Adrenal gland (tissue), 12 donors: Measurements from ENCODE around the gene LPP. TPM values are rescaled to one million over a fixed set of nuclear protein-coding genes. Genes with fewer than 3 reads are reported as not detected.

Source experiments
- DNase-seq, 7 donors: peaks; one replicate each; pipeline ENCODE4 v3.0.0-alpha.2; 2019 to 2020
- H3K27ac ChIP-seq, 5 donors: fragments of 200-600 bp; sonication (generic) in 4 of 5; 1 replicate in 3 of 5; 2 replicates in 2 of 5; pipeline versions ENCODE4 v1.5.1 to v1.8.0; 2016 to 2020; ENCODE audit warnings: mild to moderate bottlenecking in 1 of 5
- H3K27me3 ChIP-seq: fragments of 200-600 bp; 2 replicates; pipeline ENCODE4 v1.8.0; 2021
- H3K36me3 ChIP-seq, 2 donors: fragments of 200-600 bp; replicated peaks in 1 of 2; 1 replicate in 1 of 2; 2 replicates in 1 of 2; pipeline versions ENCODE4 v1.5.1 to v1.8.0; 2018 to 2022
- H3K4me1 ChIP-seq, 2 donors: fragments of 200-600 bp; replicated peaks in 1 of 2; 1 replicate in 1 of 2; 2 replicates in 1 of 2; pipeline versions ENCODE4 v1.5.1 to v1.8.0; 2018 to 2021
- H3K4me3 ChIP-seq, 4 donors: fragments of 200-600 bp; sonication (generic) in 3 of 4; one replicate each; pipeline ENCODE4 v1.5.1; 2016 to 2018
- H3K9me3 ChIP-seq, 3 donors: fragments of 200-600 bp; sonication (generic) in 1 of 3; replicated peaks in 1 of 3; 1 replicate in 2 of 3; 2 replicates in 1 of 3; pipeline versions ENCODE4 v1.5.1 to v1.8.0; 2016 to 2021
- CTCF ChIP-seq, 6 experiments: fragments of 450-650 bp in 4 of 6; fragments of 200-600 bp in 2 of 6; sonication (generic) in 1 of 6; IDR thresholded peaks; 1 replicate in 5 of 6; 2 replicates in 1 of 6; pipeline versions ENCODE4 v1.5.1 to v1.8.0; 2016 to 2021; ENCODE audit warnings: antibody characterized with exemption in 6 of 6, mild to moderate bottlenecking in 2 of 6, moderate library complexity in 1 of 6
- POLR2A ChIP-seq, 2 donors: fragments of 450-650 bp; IDR thresholded peaks; one replicate each; pipeline ENCODE4 v1.6.1; 2017; ENCODE audit warnings: antibody characterized with exemption in 2 of 2, mild to moderate bottlenecking in 2 of 2, moderate library complexity in 1 of 2
- WGBS, 4 donors: extraction: QIAGEN DNeasy Blood & Tissue Kit in 2 of 4; methylation state at CpG; one replicate each; pipeline versions ENCODE4 v1.1.5 to v1.1.7; 2013 to 2017; 5-methylcytosine and 5-hydroxymethylcytosine counted together
- intact Hi-C, 2 donors: fragments of 100-400 bp; cut with DNase I; formaldehyde crosslinking; loops; one replicate each; pipeline versions ENCODE4 v1.14.1 to v1.15.0; 2022 to 2023
- polyA plus RNA-seq, 3 donors: library from polyadenylated mRNA; stranded (reverse); fragments of 200-250 nt in 2 of 3; fragments of 350-450 nt in 1 of 3; fragmentation: Illumina TruSeq in 1 of 3; extraction: RNeasy Lipid Tissue Mini Kit (QIAGEN cat#74804) in 1 of 3; gene quantifications; one replicate each; pipeline ENCODE4 v1.2.3, GENCODE V29; 2013 to 2014
- total RNA-seq, 9 donors: library from RNA; depleted of rRNA in 4 of 9; stranded (reverse); fragments of >200 nt in 4 of 9; fragments of 120-200 nt in 1 of 9; fragmentation: NEBNext Ultra II Directional in 1 of 9; extraction: Animal tissue kit (Norgen Biotek cat#: 25700) in 1 of 9; gene quantifications; one replicate each; pipeline versions ENCODE4 v1.1.0 to v1.2.4, GENCODE V29; 2013 to 2023
- donor health status: healthy with polysubstance abuse.
- donor health status: Bipolar disorder and iron deficiency.
- donor health status: DM: yes; HTN: yes; CAD: no.
- donor health status: DM: no; HTN: no; CAD: no.
- donor health status: DM: no; HTN: no; CAD: no.
- donor health status: DM: yes; HTN: yes; CAD: no.

The LPP gene
- total and polyA plus RNA-seq, 12 donors: 7.0 to 170 (median 101) TPM

- 95 to 98% (median 96%) methylated on average over 4 of the region's 4 CpGs for WGBS, 4 donors
- Histone ChIP-seq H3K9me3 (no peaks in the 10 kb centered on the region), H3K4me3 (no peak overlapping the region), H3K27me3 (no peaks in the 10 kb centered on the region), H3K4me1 (peaks cover 21 to 52% of the 10 kb centered on the region in 2 donors), H3K27ac (no peak overlapping the region), H3K36me3 (no peaks in the 10 kb centered on the region)
- intact Hi-C loops: loop anchor here in 1 of 2 donors (10.0 kb wide), 1 partner anchor 537 kb away; no protein-coding TSS in a partner anchor
- no peak for DNase-seq
- no peak for TF ChIP-seq CTCF (IDR thresholded peaks at IDR 0.05)
- no peak for TF ChIP-seq POLR2A (IDR thresholded peaks at IDR 0.05)
These were observed 427.4 kb downstream of the LPP start for GRCh38 chr3:188581365-188581764.

GRCh38 chr3:188581792-188582191 lies 427.8 kb downstream of the LPP start:
- no peak for TF ChIP-seq CTCF (IDR thresholded peaks at IDR 0.05)
- Histone ChIP-seq H3K4me3 (no peak overlapping the region), H3K27me3 (no peaks in the 10 kb centered on the region), H3K4me1 (peaks cover 21 to 47% of the 10 kb centered on the region in 2 donors), H3K9me3 (no peaks in the 10 kb centered on the region), H3K27ac (no peak overlapping the region), H3K36me3 (no peaks in the 10 kb centered on the region)
- DNase-seq: no peak
- intact Hi-C loops: loop anchor here in 1 of 2 donors (10.0 kb wide), 1 partner anchor 537 kb away; no protein-coding TSS in a partner anchor
- 64 to 78% (median 71%) methylated on average over 4 of the region's 4 CpGs for WGBS, 4 donors

GRCh38 chr3:188583341-188584161 lies 429.6 kb downstream of the LPP start:
- Histone ChIP-seq H3K27ac (peak overlapping the region in 3 of 5 donors; percentile 4 to 51 (median 47)), H3K36me3 (no peaks in the 10 kb centered on the region), H3K9me3 (no peaks in the 10 kb centered on the region), H3K27me3 (no peaks in the 10 kb centered on the region), H3K4me3 (no peak overlapping the region), H3K4me1 (peaks cover 17 to 34% of the 10 kb centered on the region in 2 donors)
- WGBS, 4 donors: 71 to 84% (median 80%) methylated on average over 9 of the region's 9 CpGs
- intact Hi-C loops: loop anchor here in 1 of 2 donors (10.0 kb wide), 1 partner anchor 539 kb away; no protein-coding TSS in a partner anchor
- no peak for DNase-seq
- TF ChIP-seq POLR2A (IDR thresholded peaks at IDR 0.05) (no peak), CTCF (IDR thresholded peaks at IDR 0.05) (no peak)

GRCh38 chr3:188584162-188584529 lies 430.2 kb downstream of the LPP start:
- DNase-seq: peak in 4 of 7 donors; percentile 25 to 56 (median 44)
- intact Hi-C loops: loop anchor here in 1 of 2 donors (10.0 kb wide), 1 partner anchor 539 kb away; no protein-coding TSS in a partner anchor

More at GRCh38 chr3:188584162-188584529, 430.2 kb downstream of the LPP start:
- Histone ChIP-seq H3K27me3 (no peaks in the 10 kb centered on the region), H3K36me3 (no peaks in the 10 kb centered on the region), H3K27ac (peak overlapping the region in 3 of 5 donors; percentile 4 to 51 (median 47)), H3K9me3 (no peaks in the 10 kb centered on the region), H3K4me3 (peak overlapping the region in 1 of 4 donors; percentile 13), H3K4me1 (peaks cover 12 to 29% of the 10 kb centered on the region in 2 donors)
- WGBS, 4 donors: 28 to 33% (median 29%) methylated on average over 4 of the region's 4 CpGs
- TF ChIP-seq CTCF (IDR thresholded peaks at IDR 0.05) (no peak), POLR2A (IDR thresholded peaks at IDR 0.05) (no peak)
